SK-MEL-5 (cell line): ENCODE data around the gene SLC5A2. TPM values are rescaled to one million over a fixed set of nuclear protein-coding genes. Genes with fewer than 3 reads are reported as not detected.
"Not testable (repeated sequence)": the region's sequence is repeated elsewhere in the genome, so short reads cannot be mapped to it uniquely, and the experiment has no call there.

Experiments used
- DNase-seq: peaks from one replicate; pipeline ENCODE4 v3.0.0-alpha.2; 2016; ENCODE audit warnings: low read depth, low spot score
- in situ Hi-C: cut with HindIII; loops from 2 replicates; pipeline ENCODE4 v1.10.0; 2016; ENCODE audit warnings: low sequenced_read_pairs, high pct_unique_total_duplicates, low pct_unique_long_range_greater_than_20kb
- total RNA-seq: library from RNA; depleted of rRNA; stranded (reverse); fragments of >200 nt; shearing (Covaris generic); gene quantifications from 2 replicates; pipeline ENCODE4 v1.2.3, GENCODE V29; 2014

The SLC5A2 gene
- total RNA-seq, 1 experiment from 2014 or later = 0.53 TPM

GRCh38 chr16:31486045-31486444 lies 3.1 kb downstream of the SLC5A2 start:
- no peak for DNase-seq
- in situ Hi-C loops = no loop called here

GRCh38 chr16:31487071-31487719 lies 4.3 kb downstream of the SLC5A2 start:
- in situ Hi-C loops = no loop called here
- DNase-seq = no peak

DNA sequence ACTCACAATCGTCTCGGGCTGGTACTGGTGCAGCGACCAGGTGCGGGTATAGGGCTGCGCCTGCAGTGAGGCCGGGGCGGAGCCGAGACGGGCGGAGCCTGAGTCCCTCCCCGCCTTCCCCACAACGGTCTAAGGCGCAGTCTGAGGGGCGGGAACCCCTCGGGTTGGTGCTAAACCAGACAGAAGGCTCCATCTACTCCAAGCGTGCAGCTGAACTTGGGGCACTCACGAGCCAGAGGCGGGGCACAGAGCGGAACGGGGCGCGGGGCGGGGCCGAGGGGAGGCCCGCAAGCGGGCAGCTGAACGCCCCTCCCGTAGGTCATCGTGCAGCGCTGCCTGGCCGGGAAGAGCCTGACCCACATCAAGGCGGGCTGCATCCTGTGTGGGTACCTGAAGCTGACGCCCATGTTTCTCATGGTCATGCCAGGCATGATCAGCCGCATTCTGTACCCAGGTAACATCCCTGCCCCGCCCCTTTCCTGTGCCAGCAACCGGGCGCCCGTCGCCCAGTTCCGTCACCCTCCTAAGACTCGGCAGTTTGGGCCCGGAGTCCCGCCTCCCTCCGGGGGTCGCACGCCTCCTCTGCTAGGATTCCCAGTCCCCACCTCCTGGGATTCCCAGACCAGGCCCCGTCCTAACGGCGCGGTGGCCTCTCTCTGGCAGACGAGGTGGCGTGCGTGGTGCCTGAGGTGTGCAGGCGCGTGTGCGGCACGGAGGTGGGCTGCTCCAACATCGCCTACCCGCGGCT lies 5.0 kb downstream of the SLC5A2 start:
- no peak for DNase-seq
- in situ Hi-C loops = no loop called here

DNA sequence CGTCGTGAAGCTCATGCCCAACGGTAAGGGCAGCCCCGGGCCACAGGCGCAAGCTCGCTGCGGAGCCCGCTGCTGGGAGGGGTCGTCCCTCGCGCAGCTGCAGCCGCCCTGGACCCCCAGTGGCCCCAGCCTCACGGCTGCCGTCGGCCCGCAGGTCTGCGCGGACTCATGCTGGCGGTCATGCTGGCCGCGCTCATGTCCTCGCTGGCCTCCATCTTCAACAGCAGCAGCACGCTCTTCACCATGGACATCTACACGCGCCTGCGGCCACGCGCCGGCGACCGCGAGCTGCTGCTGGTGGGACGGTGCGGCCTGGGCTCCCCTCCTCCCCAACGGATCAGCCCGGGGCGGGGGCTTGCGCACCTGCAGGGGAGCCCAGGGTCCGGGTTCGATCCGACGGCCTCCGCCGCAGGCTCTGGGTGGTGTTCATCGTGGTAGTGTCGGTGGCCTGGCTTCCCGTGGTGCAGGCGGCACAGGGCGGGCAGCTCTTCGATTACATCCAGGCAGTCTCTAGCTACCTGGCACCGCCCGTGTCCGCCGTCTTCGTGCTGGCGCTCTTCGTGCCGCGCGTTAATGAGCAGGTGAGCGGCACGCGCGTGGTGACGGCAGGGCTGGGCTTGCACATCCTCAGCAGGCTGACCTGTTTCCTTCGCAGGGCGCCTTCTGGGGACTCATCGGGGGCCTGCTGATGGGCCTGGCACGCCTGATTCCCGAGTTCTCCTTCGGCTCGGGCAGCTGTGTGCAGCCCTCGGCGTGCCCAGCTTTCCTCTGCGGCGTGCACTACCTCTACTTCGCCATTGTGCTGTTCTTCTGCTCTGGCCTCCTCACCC lies 5.8 kb downstream of the SLC5A2 start:
- DNase-seq = no peak
- in situ Hi-C loops = no loop called here

DNA sequence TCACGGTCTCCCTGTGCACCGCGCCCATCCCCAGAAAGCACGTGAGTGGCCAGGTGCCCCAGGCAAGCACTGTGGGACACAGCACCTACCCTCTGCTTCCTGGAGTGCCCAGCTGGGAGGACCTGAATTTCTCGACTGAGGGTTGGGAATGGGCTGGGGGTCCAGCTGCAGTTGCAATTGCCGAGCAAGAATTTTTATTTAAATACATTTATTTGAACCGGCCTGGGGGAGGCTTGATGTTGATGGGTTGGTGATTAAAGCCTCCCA lies 6.3 kb downstream of the SLC5A2 start:
- in situ Hi-C loops = no loop called here

DNA sequence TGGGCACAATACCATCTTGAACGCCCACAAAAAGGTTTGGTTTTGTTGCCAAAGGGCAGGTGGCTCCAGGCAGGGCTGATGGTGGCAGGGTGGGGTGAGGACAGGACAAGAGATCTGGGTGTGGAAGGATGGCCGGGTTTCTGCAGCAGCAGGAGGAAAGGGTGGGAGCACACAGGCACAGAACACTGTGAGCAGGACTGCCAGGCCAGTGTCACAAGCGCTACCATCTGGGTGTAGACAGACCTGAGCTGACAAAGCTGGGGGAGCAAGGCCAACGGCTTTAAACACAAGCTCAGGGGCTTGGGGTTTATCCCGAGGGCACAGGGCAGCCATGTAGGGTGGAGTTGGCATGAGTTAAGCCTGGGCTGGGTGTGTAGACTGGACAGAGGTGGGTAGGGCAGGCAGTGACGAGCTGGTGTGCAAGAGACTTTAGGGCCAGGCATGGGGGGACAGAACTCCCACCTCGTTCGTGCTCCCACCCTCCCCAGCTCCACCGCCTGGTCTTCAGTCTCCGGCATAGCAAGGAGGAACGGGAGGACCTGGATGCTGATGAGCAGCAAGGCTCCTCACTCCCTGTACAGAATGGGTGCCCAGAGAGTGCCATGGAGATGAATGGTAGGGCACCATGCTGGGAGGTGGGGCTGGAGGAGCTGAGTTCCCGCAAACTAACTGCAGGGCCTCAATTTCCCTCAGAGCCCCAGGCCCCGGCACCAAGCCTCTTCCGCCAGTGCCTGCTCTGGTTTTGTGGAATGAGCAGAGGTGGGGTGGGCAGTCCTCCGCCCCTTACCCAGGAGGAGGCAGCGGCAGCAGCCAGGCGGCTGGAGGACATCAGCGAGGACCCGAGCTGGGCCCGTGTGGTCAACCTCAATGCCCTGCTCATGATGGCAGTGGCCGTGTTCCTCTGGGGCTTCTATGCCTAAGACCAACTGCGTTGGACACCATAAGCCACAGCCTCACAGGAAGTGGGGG lies 7.0 kb downstream of the SLC5A2 start:
- DNase-seq = no peak
- in situ Hi-C loops = no loop called here

More for the DNA sequence above, 6.3 kb downstream of the SLC5A2 start:
- no peak for DNase-seq

DNA sequence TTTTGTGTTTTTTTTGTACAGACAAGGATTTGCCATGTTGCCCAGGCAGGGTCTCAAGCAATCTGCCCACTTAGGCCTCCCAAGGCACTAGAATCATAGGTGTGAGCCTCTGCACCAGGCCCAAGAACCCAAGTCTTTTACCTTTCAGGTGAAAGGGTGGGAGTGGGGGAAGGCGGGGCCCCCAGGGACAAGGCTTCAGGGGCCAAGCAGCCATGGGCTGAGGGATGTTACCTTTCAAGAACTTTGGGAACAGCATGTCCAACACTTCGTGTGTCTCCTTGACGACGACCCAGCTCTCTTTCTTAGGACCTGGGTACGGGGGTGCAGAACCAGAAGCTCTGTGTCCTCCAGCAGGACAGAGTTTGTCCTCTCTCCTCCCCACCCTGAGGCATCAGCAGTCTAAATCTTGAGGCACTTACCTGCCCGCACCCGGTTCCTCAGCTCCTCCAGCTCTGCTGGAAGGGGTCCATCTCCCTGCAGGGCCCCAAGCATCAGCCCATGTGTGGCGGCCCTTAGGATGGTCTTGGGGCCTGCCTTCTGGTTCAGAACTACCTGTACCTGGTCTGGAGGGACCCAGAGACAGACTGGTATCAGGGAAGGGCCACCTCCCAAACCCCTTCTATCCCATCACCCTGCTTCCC lies 9.0 kb downstream of the SLC5A2 start:
- in situ Hi-C loops = no loop called here
- no peak for DNase-seq

DNA sequence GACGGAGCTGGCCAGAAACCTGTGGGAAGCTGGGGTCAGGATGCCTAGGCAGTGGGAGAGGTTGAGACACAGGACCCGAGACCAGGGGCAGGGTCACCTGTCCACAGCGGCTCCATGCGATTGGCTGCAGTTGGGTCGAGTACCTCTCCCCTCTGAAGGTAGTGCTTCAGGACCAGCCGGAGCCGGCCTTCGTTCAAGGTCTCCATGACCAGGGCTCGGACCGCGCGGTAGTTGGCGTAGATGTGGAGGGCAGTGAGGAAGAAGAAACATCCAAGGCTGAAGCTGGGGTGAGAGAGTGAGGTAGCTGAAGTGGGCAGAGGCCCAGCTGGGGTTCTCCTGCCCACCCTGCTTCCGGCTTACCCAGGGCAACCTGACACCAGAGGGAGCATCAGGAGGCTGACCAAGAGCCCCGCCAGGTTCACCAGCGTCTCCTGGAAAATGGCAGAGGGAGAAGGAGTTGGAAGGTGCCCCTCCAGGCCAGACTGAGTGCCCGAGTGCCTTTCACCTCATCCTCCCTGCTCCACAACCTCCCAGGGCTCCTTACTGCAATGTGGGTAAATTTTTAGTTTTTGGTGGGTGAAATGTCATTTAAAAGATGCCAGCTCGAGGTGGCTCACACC lies 10.7 kb downstream of the SLC5A2 start:
- in situ Hi-C loops = no loop called here
- DNase-seq = no peak

DNA sequence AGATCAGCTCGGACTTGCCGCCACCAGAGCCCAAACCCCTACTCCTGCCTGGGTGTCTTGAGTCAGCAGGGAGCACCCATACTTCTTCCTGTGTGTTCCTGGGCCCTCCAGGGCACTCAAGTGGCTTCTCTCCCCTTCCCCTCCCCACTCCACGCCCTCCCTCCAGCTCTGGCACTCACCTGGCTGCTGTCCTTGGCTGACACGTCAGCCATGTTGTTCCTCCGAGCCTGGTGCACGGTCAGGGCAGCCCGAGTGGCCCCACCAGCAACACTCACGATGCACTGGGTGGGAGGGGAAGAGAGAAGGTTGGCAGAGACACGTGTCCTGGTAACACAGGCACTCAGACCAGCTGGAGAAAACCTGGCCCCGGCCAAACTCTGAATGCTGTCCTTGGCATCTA lies 13.7 kb downstream of the SLC5A2 start:
- in situ Hi-C loops = no loop called here
- no peak for DNase-seq

DNA sequence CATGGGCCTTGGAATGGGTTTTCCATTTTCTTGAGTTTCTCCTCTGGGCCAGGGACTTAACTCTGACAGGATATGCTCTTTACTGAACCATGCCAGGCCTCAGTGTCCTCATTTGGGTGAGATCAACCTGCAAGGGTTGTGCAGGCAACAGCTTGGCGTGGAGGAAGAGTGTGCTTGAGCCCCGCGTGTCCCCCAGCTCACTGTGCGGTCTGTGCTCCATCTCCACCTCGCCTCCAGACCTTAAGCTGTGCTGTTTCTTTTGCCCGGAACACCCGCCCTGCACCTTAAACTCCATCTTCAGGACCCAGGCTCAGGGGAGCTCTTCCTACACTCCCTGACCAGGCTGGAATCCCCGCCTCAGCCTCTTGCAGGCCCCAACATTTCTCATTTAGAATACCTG lies 15.6 kb downstream of the SLC5A2 start:
- in situ Hi-C loops = no loop called here
- no peak for DNase-seq

DNA sequence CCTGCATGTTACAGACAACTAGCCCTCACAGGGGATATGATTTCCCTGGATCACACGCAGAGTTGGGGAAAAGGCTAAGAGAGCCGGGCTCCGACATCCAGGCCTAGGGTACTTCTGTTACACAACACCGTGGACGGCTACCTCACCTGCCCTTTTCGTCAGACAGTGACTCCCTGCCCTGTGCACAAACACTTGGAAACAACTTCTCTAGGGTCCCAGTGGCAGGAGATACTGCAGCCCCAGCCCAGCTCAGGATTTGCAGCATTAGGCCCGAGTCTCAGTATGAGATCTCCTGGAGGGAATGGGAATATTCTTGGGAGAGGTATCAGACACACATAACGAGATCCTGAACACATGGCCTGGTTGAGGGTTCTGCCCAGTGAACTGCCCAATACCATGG lies 17.0 kb downstream of the SLC5A2 start:
- in situ Hi-C loops = no loop called here
- DNase-seq = no peak

DNA sequence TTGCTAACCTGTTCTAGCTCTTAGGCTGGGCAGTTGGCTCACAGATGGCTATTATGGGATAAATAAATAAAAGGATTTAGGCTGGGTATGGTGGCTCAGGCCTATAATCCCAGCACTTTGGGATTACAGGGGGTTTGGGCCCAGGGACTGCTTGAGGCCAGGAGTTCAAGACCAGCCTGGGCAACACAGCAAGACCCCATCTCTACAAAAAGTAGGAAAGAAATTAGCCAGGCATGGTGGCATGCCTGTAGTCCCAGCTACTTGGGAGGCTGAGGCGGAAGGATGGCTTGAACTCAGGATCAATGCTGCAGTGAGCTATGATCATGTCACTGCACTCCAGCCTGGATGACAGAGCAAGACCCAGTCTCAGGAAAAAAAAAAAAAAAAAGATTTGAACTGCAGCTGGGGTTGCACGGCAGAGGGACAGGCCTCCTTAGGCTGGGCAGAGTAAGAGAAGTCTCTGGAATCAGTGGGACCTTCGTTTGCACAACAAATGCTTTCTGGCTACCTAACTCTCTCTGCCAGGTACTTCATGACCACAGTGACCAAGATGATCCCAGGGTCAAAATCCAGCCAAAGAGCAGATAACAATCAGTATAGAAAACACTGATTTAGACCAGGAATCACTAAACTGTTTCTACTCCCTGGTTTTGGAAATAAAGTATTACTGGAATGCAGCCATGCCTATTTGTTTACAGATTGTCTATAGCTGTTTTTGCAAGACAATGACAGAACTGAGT lies 18.5 kb downstream of the SLC5A2 start:
- DNase-seq = no peak
- in situ Hi-C loops = no loop called here

DNA sequence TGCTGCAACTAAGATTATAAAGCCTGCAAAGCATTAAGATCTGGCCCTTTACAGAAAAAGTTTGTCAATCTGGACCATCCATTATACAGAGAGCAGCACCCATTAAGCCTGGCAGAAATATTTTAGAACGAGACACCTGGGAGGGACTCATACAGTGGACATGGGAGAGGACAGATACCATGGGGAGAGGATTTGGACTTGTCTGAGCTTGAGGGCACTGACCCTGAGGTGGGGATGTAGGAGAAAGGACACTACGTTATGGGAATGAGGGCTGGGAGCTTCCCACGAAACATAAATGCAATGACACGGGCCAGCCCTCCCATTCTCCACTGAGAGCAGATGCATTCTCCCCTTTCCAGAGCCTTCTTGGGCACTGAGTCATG lies 19.0 kb downstream of the SLC5A2 start:
- in situ Hi-C loops = no loop called here
- no peak for DNase-seq

DNA sequence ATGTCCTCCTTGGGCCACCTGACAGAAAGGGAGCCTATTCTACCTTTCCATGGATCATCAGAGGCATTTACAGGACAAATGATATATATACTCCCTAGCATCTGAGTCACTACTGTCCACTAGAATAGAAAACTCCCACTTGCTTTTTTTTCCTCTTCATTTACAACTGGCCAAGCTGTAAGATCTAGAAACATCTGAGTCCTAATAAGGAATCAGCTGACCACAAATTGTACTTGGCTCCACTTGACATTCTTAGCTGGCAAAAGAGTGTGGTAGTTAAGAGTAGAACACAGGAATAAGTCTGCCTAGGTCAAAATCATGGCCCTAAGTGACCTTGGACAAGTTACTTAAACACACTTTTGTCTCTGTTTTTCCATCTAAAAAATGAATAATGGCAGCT lies 20.1 kb downstream of the SLC5A2 start:
- in situ Hi-C loops = no loop called here
- DNase-seq = no peak

GRCh38 chr16:31503555-31503954 lies 20.6 kb downstream of the SLC5A2 start:
- DNase-seq, in situ Hi-C loops: not testable (repeated sequence)

DNA sequence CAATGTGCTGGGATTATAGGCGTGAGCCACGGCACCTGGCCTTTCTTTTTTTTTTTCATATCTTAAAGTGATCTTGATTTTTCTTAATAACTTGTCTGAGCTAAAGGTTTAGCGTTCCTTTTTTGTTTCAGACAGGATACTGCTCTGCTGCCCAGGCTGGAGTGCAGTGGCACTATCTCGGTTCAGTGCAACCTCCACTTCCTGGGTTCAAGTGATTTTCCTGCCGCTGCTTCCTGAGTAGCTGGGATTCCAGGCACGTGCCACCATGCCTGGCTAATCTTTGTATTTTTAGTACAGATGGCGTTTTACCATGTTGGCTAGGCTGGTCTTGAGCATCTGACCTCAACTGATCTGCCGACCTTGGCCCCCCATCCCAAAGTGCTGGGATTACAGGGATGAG lies 21.2 kb downstream of the SLC5A2 start:
- in situ Hi-C loops = no loop called here

More for the DNA sequence above, 21.2 kb downstream of the SLC5A2 start:
- no peak for DNase-seq
